ENCODE measurements around the gene ROBO2.

DNA sequence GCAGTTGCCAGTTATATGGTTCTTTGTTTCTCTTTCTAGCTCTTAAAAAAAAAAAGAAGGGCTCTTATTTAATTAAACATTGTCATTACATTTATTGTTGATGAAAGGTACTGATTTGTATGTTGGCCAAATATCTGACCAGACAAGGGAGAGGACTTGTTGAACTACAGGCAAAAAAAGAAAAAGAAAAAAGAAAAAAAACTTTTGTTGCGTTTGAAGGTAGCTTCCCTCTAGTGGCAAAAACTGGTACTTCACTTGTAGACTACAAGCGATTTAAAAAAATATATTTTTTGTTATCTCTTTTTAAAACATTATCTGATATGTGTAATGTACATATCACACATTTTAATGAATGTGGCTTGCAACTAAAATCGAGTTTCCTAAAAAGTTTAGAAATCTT, 280.6 kb downstream of the ROBO2 start:
- TF ChIP-seq, protein P1, sequence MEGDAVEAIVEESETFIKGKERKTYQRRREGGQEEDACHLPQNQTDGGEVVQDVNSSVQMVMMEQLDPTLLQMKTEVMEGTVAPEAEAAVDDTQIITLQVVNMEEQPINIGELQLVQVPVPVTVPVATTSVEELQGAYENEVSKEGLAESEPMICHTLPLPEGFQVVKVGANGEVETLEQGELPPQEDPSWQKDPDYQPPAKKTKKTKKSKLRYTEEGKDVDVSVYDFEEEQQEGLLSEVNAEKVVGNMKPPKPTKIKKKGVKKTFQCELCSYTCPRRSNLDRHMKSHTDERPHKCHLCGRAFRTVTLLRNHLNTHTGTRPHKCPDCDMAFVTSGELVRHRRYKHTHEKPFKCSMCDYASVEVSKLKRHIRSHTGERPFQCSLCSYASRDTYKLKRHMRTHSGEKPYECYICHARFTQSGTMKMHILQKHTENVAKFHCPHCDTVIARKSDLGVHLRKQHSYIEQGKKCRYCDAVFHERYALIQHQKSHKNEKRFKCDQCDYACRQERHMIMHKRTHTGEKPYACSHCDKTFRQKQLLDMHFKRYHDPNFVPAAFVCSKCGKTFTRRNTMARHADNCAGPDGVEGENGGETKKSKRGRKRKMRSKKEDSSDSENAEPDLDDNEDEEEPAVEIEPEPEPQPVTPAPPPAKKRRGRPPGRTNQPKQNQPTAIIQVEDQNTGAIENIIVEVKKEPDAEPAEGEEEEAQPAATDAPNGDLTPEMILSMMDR (IDR thresholded peaks at IDR 0.05 in 8 of 11, conservative IDR thresholded peaks at IDR 0.05 in 3 of 11) = peak in 9 of 11 experiments; percentile 21 to 60 (median 49)
- no peak for TF ChIP-seq POLR2AphosphoS5 (IDR thresholded peaks at IDR 0.05)
- TF ChIP-seq POLR2A (IDR thresholded peaks at IDR 0.05) = no peak
